ENCODE measurements around the gene EMILIN1. TPM values are rescaled to one million over a fixed set of nuclear protein-coding genes. Genes with fewer than 3 reads are reported as not detected.

Gene EMILIN1
- total RNA-seq, 1 experiment from 2014 or later = 1.2 TPM

- no CpG with 5 or more reads among the region's 10 CpGs for WGBS (ENCODE audit: extremely low coverage, insufficient read length, low lambda C conversion rate)
- H4K5ac ChIP-seq (ENCODE audit: insufficient read length, low read depth, low read length) = no peak overlapping the region
- no peaks in the 10 kb centered on the region for H3K4me1 ChIP-seq (ENCODE audit: insufficient read depth, low read length)
- no peaks in the 10 kb centered on the region for H3K27me3 ChIP-seq (ENCODE audit: insufficient read depth, low read length)
- Mint-ChIP-seq H3K27ac (no peak overlapping the region), H3K9me3 (no peaks in the 10 kb centered on the region), H3K4me1 (peaks cover 10 to 11% of the 10 kb centered on the region in 2 experiments), H3K36me3 (ENCODE audit: insufficient read depth in 1 of 3, low read depth in 3 of 3) (peaks cover 9 to 38% (median 34%) of the 10 kb centered on the region in 3 experiments), H3K4me3 (no peak overlapping the region), H3K27me3 (ENCODE audit: low read depth) (no peaks in the 10 kb centered on the region; the same call in none of the 2 replicates)
- no peak overlapping the region for H3K9ac ChIP-seq (ENCODE audit: extremely low read depth, insufficient read length, low read length)
- TF ChIP-seq CTCF (conservative IDR thresholded peaks at IDR 0.05) = no peak
- H3K14ac ChIP-seq (ENCODE audit: insufficient read depth, low read length) = no peak overlapping the region
- no peak overlapping the region for H3K4ac ChIP-seq (ENCODE audit: low read depth, low read length)
- no peak overlapping the region for H3T11ph ChIP-seq (ENCODE audit: low read length)
- H3K56ac ChIP-seq (ENCODE audit: insufficient read length, low read depth, low read length) = no peak overlapping the region
- H3K9me3 ChIP-seq (ENCODE audit: control insufficient read depth, low read depth, low read length) = no peaks in the 10 kb centered on the region
- H4K8ac ChIP-seq (replicated peaks; ENCODE audit: insufficient read length, low read depth, low read length) = no peak overlapping the region
- peaks cover 4% of the 10 kb centered on the region for H3K79me1 ChIP-seq (ENCODE audit: insufficient read depth, low read depth, low read length, poor library complexity, severe bottlenecking)
- H3K4me2 ChIP-seq (ENCODE audit: insufficient read depth, insufficient read length, low read length) = no peak overlapping the region
- no peaks in the 10 kb centered on the region for H4K20me1 ChIP-seq (ENCODE audit: control insufficient read depth, insufficient read depth, insufficient read length)
- H2BK12ac ChIP-seq (ENCODE audit: insufficient read length, low read depth, low read length) = no peak overlapping the region
- no peak for DNase-seq
- H4K91ac ChIP-seq (ENCODE audit: insufficient read length, low read depth, low read length) = no peak overlapping the region
- no peak overlapping the region for H2AK5ac ChIP-seq (ENCODE audit: insufficient read length, low read length)
- no peak overlapping the region for H2BK20ac ChIP-seq (ENCODE audit: low read depth, low read length, poor library complexity, severe bottlenecking)
- H2AFZ ChIP-seq (ENCODE audit: low read length) = no peak overlapping the region
- H3K79me2 ChIP-seq (ENCODE audit: insufficient read depth, low read length) = peaks cover 2% of the 10 kb centered on the region; the same call in 1 of the 2 replicates
- no peak overlapping the region for H3K27ac ChIP-seq (ENCODE audit: insufficient read length, low read depth, low read length)
- H2BK15ac ChIP-seq (ENCODE audit: low read depth, low read length) = no peak overlapping the region
- H2BK5ac ChIP-seq (ENCODE audit: insufficient read length, low read length) = no peak overlapping the region
- H3K23ac ChIP-seq (ENCODE audit: insufficient read length, low read depth, low read length) = no peak overlapping the region
- no peaks in the 10 kb centered on the region for H3K23me2 ChIP-seq (ENCODE audit: insufficient read length, low read depth, low read length, poor library complexity, severe bottlenecking)
- H3K18ac ChIP-seq (ENCODE audit: insufficient read length, low read depth, low read length) = no peak overlapping the region
- H2BK120ac ChIP-seq (ENCODE audit: low read depth, low read length, poor library complexity, severe bottlenecking) = no peak overlapping the region
Measured at GRCh38 chr2:27130396-27130795, 52.0 kb downstream of the EMILIN1 start.

All from H9 (cell line).